ENCODE data around the gene UBE2V1.

DNA sequence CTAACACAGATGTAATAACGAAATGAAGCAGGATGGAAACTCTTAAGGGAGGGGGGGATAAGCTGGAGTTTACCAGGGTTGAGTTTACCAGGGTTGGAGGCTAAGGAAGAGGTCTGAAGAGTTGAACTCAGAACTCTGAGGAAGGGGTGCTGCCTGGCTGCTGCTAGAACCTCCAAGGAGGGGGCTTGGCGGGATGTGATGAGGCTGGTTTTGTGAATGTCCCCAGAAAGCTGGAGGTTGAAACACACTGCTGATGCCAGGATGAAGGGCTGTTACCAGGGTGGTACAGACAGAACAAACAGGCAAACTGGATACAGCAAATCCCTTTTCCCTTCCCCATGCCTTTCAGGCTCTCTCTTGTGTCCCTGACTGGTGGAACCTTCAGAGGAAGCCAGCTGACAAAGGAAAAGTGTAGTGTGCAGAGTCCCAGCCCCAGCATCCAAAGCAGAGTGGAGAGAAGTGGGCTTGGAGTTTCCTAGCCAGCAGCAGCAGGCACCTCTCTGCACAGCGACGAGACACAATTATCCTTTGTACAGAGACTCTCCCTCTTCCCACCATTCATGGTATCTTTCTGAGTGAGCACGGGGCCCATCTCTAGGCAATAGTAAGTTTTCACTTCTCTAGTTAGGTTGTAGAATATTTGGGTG lies 23.7 kb downstream of the UBE2V1 start:
- no peak for TF ChIP-seq SP1 (IDR thresholded peaks at IDR 0.05; ENCODE audit: low read depth, low read length)
- TF ChIP-seq CREB1 (IDR thresholded peaks at IDR 0.05; ENCODE audit: low read depth), result no peak
- no peak for TF ChIP-seq TAF1 (IDR thresholded peaks at IDR 0.05; ENCODE audit: borderline replicate concordance, low read depth, low read length)
- no peak for TF ChIP-seq TCF7 (IDR thresholded peaks at IDR 0.05; ENCODE audit: borderline replicate concordance)
- TF ChIP-seq, protein P1, sequence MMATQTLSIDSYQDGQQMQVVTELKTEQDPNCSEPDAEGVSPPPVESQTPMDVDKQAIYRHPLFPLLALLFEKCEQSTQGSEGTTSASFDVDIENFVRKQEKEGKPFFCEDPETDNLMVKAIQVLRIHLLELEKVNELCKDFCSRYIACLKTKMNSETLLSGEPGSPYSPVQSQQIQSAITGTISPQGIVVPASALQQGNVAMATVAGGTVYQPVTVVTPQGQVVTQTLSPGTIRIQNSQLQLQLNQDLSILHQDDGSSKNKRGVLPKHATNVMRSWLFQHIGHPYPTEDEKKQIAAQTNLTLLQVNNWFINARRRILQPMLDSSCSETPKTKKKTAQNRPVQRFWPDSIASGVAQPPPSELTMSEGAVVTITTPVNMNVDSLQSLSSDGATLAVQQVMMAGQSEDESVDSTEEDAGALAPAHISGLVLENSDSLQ (IDR thresholded peaks at IDR 0.05), result no peak
- TF ChIP-seq ATF7 (IDR thresholded peaks at IDR 0.05; ENCODE audit: low read depth), result no peak
- no peak for TF ChIP-seq CREM (IDR thresholded peaks at IDR 0.05; ENCODE audit: low read depth)
- TF ChIP-seq, protein P2, sequence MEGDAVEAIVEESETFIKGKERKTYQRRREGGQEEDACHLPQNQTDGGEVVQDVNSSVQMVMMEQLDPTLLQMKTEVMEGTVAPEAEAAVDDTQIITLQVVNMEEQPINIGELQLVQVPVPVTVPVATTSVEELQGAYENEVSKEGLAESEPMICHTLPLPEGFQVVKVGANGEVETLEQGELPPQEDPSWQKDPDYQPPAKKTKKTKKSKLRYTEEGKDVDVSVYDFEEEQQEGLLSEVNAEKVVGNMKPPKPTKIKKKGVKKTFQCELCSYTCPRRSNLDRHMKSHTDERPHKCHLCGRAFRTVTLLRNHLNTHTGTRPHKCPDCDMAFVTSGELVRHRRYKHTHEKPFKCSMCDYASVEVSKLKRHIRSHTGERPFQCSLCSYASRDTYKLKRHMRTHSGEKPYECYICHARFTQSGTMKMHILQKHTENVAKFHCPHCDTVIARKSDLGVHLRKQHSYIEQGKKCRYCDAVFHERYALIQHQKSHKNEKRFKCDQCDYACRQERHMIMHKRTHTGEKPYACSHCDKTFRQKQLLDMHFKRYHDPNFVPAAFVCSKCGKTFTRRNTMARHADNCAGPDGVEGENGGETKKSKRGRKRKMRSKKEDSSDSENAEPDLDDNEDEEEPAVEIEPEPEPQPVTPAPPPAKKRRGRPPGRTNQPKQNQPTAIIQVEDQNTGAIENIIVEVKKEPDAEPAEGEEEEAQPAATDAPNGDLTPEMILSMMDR (IDR thresholded peaks at IDR 0.05 in 2 of 3, conservative IDR thresholded peaks at IDR 0.05 in 1 of 3; ENCODE audit: control insufficient read depth in 2 of 3, extremely low read depth in 1 of 3, insufficient read depth in 1 of 3, low read depth in 3 of 3, low read length in 3 of 3), result no peak
- no peak for TF ChIP-seq SPI1 (IDR thresholded peaks at IDR 0.05; ENCODE audit: borderline replicate concordance, insufficient read depth, low read depth, low read length)
- TF ChIP-seq TCF12 (IDR thresholded peaks at IDR 0.05; ENCODE audit: low read depth, low read length), result no peak
- TF ChIP-seq POLR2AphosphoS5 (IDR thresholded peaks at IDR 0.05; ENCODE audit: low read length), result no peak
- no peak for TF ChIP-seq CHD1 (IDR thresholded peaks at IDR 0.05; ENCODE audit: low read depth, low read length)
- no peak for TF ChIP-seq ZNF384 (IDR thresholded peaks at IDR 0.05; ENCODE audit: borderline replicate concordance, low read depth, low read length)

Data from GM12878 (cell line).